ENCODE results near the gene WDR6. TPM values are rescaled to one million over a fixed set of nuclear protein-coding genes. Genes with fewer than 3 reads are reported as not detected.

Gene WDR6, protein sequence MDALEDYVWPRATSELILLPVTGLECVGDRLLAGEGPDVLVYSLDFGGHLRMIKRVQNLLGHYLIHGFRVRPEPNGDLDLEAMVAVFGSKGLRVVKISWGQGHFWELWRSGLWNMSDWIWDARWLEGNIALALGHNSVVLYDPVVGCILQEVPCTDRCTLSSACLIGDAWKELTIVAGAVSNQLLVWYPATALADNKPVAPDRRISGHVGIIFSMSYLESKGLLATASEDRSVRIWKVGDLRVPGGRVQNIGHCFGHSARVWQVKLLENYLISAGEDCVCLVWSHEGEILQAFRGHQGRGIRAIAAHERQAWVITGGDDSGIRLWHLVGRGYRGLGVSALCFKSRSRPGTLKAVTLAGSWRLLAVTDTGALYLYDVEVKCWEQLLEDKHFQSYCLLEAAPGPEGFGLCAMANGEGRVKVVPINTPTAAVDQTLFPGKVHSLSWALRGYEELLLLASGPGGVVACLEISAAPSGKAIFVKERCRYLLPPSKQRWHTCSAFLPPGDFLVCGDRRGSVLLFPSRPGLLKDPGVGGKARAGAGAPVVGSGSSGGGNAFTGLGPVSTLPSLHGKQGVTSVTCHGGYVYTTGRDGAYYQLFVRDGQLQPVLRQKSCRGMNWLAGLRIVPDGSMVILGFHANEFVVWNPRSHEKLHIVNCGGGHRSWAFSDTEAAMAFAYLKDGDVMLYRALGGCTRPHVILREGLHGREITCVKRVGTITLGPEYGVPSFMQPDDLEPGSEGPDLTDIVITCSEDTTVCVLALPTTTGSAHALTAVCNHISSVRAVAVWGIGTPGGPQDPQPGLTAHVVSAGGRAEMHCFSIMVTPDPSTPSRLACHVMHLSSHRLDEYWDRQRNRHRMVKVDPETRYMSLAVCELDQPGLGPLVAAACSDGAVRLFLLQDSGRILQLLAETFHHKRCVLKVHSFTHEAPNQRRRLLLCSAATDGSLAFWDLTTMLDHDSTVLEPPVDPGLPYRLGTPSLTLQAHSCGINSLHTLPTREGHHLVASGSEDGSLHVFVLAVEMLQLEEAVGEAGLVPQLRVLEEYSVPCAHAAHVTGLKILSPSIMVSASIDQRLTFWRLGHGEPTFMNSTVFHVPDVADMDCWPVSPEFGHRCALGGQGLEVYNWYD
- total RNA-seq = 100 to 1,000 TPM in 1 of 2 donors, 10 to 100 TPM in 1; 92.3 to 150 TPM

DNA sequence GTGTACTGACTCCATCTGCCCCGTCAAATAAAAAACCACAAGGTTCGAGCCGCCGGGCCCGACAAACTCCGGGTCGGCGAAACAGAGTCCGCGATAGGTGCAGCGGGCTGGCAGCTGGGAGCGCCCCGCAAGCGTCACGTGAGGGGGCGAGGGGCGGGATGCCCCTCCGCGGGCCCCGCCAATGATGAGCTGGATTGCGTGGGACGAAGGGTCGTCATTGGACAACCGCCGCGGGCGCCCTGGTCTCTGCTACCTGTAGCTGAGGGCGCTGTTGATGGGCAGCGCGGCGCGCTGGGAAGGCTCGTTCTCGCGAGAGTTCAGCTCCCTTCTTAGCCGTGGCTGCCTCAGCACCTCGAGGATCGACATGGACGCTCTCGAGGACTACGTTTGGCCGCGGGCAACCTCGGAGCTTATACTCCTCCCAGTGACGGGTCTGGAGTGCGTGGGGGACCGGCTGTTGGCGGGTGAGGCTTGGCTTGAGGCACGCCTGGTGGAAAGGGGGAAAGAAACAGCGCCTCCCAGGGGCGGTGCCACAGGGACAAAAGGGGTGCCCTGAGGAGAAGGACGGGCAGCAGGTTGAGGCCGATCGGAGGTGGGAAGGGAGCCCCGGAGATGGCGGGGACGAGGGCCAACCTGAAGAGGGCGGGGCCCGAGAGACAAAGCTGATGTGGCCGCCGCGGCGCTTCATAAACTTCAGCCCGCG lies at the start of gene WDR6:
Gene WDR6, plus strand, starts transcription at position 324 of the 703 bp plus-strand sequence. Its CDS starts 41 bp downstream, at position 365.
- DNase-seq = peak; percentile 97
- H3K4me3 ChIP-seq = peak within 1 kb of the TSS; percentile 78
- H3K9ac ChIP-seq (ENCODE audit: low read depth in 2 of 2, low read length in 2 of 2) = peak within 1 kb of the TSS; percentile 87 to 92
- TF ChIP-seq, protein P1, sequence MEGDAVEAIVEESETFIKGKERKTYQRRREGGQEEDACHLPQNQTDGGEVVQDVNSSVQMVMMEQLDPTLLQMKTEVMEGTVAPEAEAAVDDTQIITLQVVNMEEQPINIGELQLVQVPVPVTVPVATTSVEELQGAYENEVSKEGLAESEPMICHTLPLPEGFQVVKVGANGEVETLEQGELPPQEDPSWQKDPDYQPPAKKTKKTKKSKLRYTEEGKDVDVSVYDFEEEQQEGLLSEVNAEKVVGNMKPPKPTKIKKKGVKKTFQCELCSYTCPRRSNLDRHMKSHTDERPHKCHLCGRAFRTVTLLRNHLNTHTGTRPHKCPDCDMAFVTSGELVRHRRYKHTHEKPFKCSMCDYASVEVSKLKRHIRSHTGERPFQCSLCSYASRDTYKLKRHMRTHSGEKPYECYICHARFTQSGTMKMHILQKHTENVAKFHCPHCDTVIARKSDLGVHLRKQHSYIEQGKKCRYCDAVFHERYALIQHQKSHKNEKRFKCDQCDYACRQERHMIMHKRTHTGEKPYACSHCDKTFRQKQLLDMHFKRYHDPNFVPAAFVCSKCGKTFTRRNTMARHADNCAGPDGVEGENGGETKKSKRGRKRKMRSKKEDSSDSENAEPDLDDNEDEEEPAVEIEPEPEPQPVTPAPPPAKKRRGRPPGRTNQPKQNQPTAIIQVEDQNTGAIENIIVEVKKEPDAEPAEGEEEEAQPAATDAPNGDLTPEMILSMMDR (IDR thresholded peaks at IDR 0.05) = peak; percentile 39
- peak within 1 kb of the TSS; percentile 99 for H3K27ac ChIP-seq
- H3K4me1 ChIP-seq = peaks cover 7% of the 10 kb centered on the region
- H3K9me3 ChIP-seq = no peaks in the 10 kb centered on the region
- intact Hi-C loops (cut with DNase I) = no loop called here
- H3K27me3 ChIP-seq = no peaks in the 10 kb centered on the region
- no peaks in the 10 kb centered on the region for H3K36me3 ChIP-seq

DNA sequence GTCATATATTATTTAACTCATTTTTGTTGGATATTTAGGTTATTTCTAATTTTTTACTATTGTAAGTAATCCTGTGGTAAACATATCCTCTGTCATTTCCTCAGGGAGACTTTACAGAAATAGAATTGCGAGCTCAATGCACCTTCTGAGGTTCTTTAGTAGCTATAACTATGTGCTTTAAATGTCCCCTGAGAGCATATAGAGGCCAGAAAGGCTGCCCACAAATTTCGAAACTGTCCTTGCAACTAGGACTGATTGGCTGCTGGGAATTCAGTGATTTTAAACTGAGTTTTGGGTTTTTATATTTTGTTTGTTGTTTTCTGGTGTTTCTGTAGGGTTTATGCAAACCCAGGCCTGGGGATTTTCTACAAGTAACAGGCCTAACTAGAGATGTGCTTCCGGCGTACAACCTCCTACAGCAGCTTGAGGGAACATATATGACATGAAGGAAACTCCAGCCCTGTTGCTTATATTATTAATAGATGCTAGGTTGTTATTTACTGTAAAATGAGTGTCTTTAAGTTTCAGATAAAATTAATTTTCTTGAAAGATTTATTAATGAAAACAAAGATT lies 46.3 kb upstream of the WDR6 start:
- no peaks in the 10 kb centered on the region for H3K36me3 ChIP-seq
- intact Hi-C loops (cut with DNase I) = no loop called here
- no peak overlapping the region for H3K9ac ChIP-seq (ENCODE audit: low read depth in 2 of 2, low read length in 2 of 2)
- no peak for DNase-seq
- no peaks in the 10 kb centered on the region for H3K9me3 ChIP-seq
- no peaks in the 10 kb centered on the region for H3K4me1 ChIP-seq
- TF ChIP-seq, protein P1 (IDR thresholded peaks at IDR 0.05) = no peak
- H3K27ac ChIP-seq = no peak overlapping the region
- H3K27me3 ChIP-seq = no peaks in the 10 kb centered on the region
- no peak overlapping the region for H3K4me3 ChIP-seq

DNA sequence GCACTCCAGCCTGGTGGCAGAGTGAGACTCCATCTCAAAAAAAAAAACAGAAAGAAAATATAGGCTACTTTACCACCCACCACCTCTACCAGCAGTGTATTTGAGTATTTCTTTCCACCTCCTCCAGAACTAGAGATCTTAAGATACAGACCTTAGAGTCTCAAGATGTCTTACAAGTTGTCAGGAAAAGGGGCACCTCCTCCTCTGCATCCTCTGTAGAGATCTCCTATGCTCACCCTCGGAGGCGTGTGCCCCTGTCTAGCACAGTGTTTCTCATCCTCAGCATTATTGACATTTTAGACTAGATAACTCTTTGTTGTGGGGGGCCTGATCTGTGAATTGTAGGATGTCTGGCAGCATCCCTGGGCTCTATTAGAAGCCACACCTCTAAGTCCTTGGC lies 44.9 kb upstream of the WDR6 start:
- H3K27me3 ChIP-seq = no peaks in the 10 kb centered on the region
- H3K36me3 ChIP-seq = no peaks in the 10 kb centered on the region
- intact Hi-C loops (cut with DNase I) = no loop called here
- no peak overlapping the region for H3K9ac ChIP-seq (ENCODE audit: low read depth in 2 of 2, low read length in 2 of 2)
- DNase-seq = no peak
- H3K4me3 ChIP-seq = no peak overlapping the region
- no peaks in the 10 kb centered on the region for H3K9me3 ChIP-seq
- TF ChIP-seq, protein P1 (IDR thresholded peaks at IDR 0.05) = no peak
- H3K27ac ChIP-seq = no peak overlapping the region
- H3K4me1 ChIP-seq = peaks cover 4% of the 10 kb centered on the region

DNA sequence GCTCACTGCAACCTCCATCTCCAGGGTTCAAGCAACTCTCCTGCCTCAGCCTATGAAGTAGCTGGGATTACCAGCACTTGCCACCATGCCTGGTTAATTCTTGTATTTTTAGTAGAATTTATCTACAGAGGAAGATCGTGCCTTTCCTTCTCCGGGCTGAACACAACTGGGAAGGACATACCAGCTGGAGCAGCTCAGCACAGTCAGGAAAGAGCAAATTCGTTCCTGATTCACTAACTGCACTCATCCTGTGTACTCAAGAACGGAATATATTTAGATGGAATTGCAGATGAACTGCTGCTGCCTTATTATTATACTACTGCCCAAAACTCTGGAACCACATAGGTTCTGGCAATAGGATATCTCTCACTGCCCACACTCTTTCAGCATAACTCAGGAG lies 44.3 kb upstream of the WDR6 start:
- no peaks in the 10 kb centered on the region for H3K36me3 ChIP-seq
- H3K9me3 ChIP-seq = no peaks in the 10 kb centered on the region
- H3K4me3 ChIP-seq = no peak overlapping the region
- H3K27ac ChIP-seq = no peak overlapping the region
- H3K9ac ChIP-seq (ENCODE audit: low read depth in 2 of 2, low read length in 2 of 2) = no peak overlapping the region
- TF ChIP-seq, protein P1 (IDR thresholded peaks at IDR 0.05) = no peak
- intact Hi-C loops (cut with DNase I) = no loop called here
- no peaks in the 10 kb centered on the region for H3K27me3 ChIP-seq
- no peak for DNase-seq
- H3K4me1 ChIP-seq = peaks cover 4% of the 10 kb centered on the region

All from colonic mucosa (tissue), 4 donors.